Brain microvascular endothelial cell (primary cell): ENCODE measurements around the gene RFLNA.

ENCODE experiments used
- DNase-seq: peaks from one replicate; pipeline ENCODE4 v3.0.0-alpha.2; 2020
- H3K27ac ChIP-seq: fragments of 250-450 bp; sonication (Bioruptor Pico); 2 replicates; pipeline ENCODE4 v1.5.1; 2020; ENCODE audit warnings: mild to moderate bottlenecking, moderate library complexity
- H3K27me3 ChIP-seq: fragments of 250-450 bp; sonication (Bioruptor Pico); replicated peaks from 2 replicates; pipeline ENCODE4 v1.5.1; 2020; ENCODE audit warnings: mild to moderate bottlenecking
- H3K36me3 ChIP-seq: fragments of 250-450 bp; sonication (Bioruptor Pico); replicated peaks from 2 replicates; pipeline ENCODE4 v1.5.1; 2020; ENCODE audit warnings: mild to moderate bottlenecking
- H3K4me3 ChIP-seq: 2 replicates; pipeline ENCODE4 v1.5.1; 2011; ENCODE audit warnings: low read depth, mild to moderate bottlenecking, control low read depth, low read length, moderate library complexity
- in situ Hi-C: cut with HindIII; loops from 2 replicates; pipeline ENCODE4 v1.10.0; 2017; ENCODE audit warnings: low sequenced_read_pairs, low pct_ligation_motif_present
- TF ChIP-seq, protein P1 (sequence below): IDR thresholded peaks from 2 replicates; pipeline ENCODE4 v1.5.1; 2011; ENCODE audit warnings: low read depth, mild to moderate bottlenecking, moderate library complexity, low read length, control low read depth, inconsistent platforms; ENCODE audit errors: missing control alignments

Gene RFLNA

DNA sequence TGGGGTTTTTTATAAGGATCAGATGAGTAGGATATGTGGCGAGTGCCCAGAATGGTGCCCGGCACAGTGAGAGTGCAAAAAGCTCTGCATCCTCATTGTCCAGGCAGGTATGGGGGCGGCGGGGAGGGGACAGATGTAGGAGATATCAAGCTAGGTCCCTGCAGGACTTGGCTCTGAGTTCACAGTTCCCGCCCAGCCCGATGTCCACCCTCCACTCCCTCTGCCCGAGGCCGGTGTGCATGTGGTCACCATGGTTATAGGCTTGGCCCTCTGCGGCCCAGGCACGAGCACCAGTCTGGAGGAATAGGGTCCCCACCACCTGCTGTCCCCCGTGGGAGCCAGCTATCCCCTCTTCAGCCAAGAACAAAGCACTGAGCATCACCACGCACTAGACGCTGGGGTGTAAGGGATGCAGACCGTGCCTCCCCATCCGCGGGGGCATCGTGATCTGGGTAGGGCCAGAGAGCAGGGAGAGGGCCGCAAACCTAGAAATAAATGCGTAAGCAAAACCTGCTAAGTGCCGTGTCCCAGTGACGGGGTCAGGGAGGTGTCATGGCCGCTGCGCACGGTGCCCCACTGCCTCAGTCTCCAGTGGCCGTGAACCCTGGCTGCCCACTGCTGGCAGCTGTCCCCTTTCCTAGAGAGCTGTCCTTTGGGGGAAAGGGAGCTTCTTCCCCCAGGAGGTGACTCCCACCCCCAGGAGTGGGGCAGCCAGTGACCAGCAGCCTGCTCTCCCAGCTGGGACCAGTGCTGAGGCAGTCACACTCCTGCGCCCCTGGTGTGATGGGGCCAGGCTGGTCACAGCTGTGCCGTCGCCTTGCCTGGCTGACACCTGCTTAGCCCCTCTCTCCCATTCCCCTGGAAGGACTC, 12.0 kb downstream of the RFLNA start:
- in situ Hi-C loops, result no loop called here
- DNase-seq, result no peak
- H3K4me3 ChIP-seq, result no peak overlapping the region
- TF ChIP-seq, protein P1, sequence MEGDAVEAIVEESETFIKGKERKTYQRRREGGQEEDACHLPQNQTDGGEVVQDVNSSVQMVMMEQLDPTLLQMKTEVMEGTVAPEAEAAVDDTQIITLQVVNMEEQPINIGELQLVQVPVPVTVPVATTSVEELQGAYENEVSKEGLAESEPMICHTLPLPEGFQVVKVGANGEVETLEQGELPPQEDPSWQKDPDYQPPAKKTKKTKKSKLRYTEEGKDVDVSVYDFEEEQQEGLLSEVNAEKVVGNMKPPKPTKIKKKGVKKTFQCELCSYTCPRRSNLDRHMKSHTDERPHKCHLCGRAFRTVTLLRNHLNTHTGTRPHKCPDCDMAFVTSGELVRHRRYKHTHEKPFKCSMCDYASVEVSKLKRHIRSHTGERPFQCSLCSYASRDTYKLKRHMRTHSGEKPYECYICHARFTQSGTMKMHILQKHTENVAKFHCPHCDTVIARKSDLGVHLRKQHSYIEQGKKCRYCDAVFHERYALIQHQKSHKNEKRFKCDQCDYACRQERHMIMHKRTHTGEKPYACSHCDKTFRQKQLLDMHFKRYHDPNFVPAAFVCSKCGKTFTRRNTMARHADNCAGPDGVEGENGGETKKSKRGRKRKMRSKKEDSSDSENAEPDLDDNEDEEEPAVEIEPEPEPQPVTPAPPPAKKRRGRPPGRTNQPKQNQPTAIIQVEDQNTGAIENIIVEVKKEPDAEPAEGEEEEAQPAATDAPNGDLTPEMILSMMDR, result no peak
- H3K36me3 ChIP-seq, result no peaks in the 10 kb centered on the region
- no peak overlapping the region for H3K27ac ChIP-seq
- no peaks in the 10 kb centered on the region for H3K27me3 ChIP-seq

DNA sequence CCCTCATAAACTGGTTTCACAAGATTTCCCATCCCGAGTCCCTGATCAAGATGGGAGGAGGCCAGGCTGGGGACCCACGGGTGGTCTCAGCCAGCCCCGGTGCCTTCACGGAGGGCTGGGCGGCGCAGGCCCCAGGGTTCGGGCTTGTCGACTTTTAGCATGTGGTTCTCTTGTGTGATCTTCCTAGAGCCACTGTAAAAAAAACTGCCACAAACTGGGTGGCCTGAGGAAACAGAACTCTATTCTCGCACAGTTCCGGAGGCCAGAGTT, 12.6 kb downstream of the RFLNA start:
- in situ Hi-C loops, result no loop called here
- TF ChIP-seq, protein P1, result no peak

DNA sequence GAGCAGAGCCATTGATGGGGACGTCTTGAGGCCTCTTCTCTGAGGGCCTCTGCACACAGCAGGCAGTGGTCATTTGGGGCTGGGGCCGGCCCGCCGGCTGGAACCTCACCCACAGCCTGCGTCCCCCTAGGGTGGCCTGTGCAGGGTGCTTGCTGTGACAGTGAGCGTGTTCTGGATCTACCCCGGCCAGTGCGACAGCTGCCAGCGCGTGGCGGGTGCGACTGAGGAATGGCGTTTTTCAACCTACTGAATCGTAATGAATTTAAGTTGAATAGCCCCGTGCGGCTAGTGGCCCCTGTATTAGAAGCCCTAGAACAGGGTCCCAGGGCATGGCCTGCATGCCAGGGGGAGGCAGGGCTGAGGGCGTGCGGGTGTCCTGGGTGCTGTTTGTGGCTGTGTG, 13.8 kb downstream of the RFLNA start:
- DNase-seq, result no peak
- Histone ChIP-seq H3K27ac (no peak overlapping the region), H3K4me3 (no peak overlapping the region), H3K27me3 (no peaks in the 10 kb centered on the region), H3K36me3 (no peaks in the 10 kb centered on the region)
- TF ChIP-seq, protein P1, result no peak
- in situ Hi-C loops, result no loop called here

More for the DNA sequence above, 12.6 kb downstream of the RFLNA start:
- H3K4me3 ChIP-seq, result no peak overlapping the region
- no peak overlapping the region for H3K27ac ChIP-seq
- no peaks in the 10 kb centered on the region for H3K36me3 ChIP-seq
- H3K27me3 ChIP-seq, result no peaks in the 10 kb centered on the region
- DNase-seq, result no peak

DNA sequence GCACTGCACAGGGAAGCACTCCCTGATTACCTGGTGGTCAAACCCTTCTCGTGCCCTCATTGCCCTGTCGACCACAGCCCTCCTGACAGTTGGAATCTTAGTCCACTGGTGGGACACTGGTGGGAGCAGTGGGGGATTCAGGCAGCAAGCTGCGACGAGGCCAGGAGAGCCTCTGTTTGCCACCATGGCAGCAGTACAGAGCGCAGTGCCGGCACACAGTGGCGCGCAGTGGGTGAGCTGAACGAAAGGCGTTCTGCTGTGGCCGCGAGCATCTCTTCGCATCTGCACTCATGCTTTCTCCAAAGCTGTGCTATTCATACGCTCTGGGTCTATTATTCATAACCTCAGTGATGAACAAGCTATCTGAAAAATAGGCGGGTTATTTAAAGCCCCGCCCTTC, 14.3 kb downstream of the RFLNA start:
- in situ Hi-C loops, result no loop called here
- TF ChIP-seq, protein P1, result no peak
- H3K27me3 ChIP-seq, result no peaks in the 10 kb centered on the region
- no peak overlapping the region for H3K27ac ChIP-seq
- H3K36me3 ChIP-seq, result no peaks in the 10 kb centered on the region
- no peak for DNase-seq
- no peak overlapping the region for H3K4me3 ChIP-seq

DNA sequence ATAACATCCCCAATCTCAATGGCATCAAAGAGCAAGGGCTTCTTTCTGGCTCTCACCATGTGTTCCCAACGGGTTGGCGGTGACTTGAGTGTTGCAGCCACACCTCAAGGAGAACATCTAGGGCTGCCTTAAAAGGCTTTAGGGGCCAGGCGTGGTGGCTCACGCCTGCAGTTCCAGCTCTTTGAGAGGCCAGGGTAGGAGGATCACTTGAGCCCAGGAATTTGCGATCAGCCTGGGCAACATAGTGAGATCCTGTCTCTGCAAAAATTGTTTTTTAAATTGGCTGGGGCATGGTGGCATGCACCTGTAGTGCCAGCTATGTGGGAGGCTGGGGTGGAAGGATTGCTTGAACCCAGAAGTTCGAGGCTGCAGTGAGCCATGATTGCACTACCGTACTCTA, 14.9 kb downstream of the RFLNA start:
- no peak for DNase-seq
- no peak overlapping the region for H3K4me3 ChIP-seq
- H3K36me3 ChIP-seq, result no peaks in the 10 kb centered on the region
- in situ Hi-C loops, result no loop called here
- no peaks in the 10 kb centered on the region for H3K27me3 ChIP-seq
- TF ChIP-seq, protein P1, result no peak
- H3K27ac ChIP-seq, result no peak overlapping the region

DNA sequence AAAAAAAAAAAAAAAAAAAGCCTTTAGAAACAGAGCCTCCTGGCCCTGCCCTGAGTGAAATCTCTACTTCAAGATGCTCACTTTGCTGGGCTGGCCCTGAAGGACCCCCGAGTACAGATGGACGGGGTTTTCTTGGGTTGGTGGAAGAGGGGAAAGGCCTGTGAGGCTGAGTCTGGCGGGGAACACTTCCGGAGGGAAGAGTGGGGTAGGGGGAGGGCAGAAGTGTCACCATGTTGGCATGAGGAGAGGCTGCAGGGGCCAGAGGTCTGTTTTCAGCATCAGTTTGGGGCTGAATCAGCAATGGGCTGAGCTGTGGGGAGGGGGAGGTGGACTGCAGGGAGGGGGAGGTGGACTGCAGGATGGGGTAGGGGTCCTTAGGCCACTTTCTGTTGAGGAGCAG, 15.3 kb downstream of the RFLNA start:
- no peak for DNase-seq
- no peaks in the 10 kb centered on the region for H3K36me3 ChIP-seq
- no peak overlapping the region for H3K4me3 ChIP-seq
- H3K27ac ChIP-seq, result no peak overlapping the region
- in situ Hi-C loops, result no loop called here
- H3K27me3 ChIP-seq, result no peaks in the 10 kb centered on the region
- TF ChIP-seq, protein P1, result no peak
